PFSK-1 (cell line): Measurements from ENCODE around the gene PHACTR3.

Experiments
- FOXP2 ChIP-seq: optimal IDR thresholded peaks from 2 replicates; pipeline ENCODE3; 2011; ENCODE audit warnings: borderline replicate concordance, control low read depth, inconsistent platforms; ENCODE audit not compliant: insufficient read depth; ENCODE audit errors: extremely low read length, extremely low read depth
- POLR2AphosphoS5 ChIP-seq: IDR thresholded peaks from 2 replicates; pipeline ENCODE4 v1.6.1; 2012; ENCODE audit warnings: low read depth, mild to moderate bottlenecking, control low read depth, low read length, moderate library complexity
- REST ChIP-seq, 2 experiments: IDR thresholded peaks; 2 replicates each; pipeline versions ENCODE4 v1.6.1 to v1.8.0; 2011 to 2012; ENCODE audit warnings: low read depth in 2 of 2, low read length in 2 of 2, control low read depth in 1 of 2, inconsistent platforms in 1 of 2, mild to moderate bottlenecking in 1 of 2, moderate library complexity in 1 of 2; ENCODE audit not compliant: insufficient read depth in 1 of 2
- SIN3A ChIP-seq: IDR thresholded peaks from 2 replicates; pipeline ENCODE4 v1.6.1; 2012; ENCODE audit warnings: mild to moderate bottlenecking, low read length, moderate library complexity, borderline replicate concordance; ENCODE audit not compliant: insufficient read depth
- TAF1 ChIP-seq: IDR thresholded peaks from 2 replicates; pipeline ENCODE4 v1.6.1; 2012; ENCODE audit warnings: low read length, control low read depth, borderline replicate concordance; ENCODE audit not compliant: insufficient read depth

PHACTR3 gene

DNA sequence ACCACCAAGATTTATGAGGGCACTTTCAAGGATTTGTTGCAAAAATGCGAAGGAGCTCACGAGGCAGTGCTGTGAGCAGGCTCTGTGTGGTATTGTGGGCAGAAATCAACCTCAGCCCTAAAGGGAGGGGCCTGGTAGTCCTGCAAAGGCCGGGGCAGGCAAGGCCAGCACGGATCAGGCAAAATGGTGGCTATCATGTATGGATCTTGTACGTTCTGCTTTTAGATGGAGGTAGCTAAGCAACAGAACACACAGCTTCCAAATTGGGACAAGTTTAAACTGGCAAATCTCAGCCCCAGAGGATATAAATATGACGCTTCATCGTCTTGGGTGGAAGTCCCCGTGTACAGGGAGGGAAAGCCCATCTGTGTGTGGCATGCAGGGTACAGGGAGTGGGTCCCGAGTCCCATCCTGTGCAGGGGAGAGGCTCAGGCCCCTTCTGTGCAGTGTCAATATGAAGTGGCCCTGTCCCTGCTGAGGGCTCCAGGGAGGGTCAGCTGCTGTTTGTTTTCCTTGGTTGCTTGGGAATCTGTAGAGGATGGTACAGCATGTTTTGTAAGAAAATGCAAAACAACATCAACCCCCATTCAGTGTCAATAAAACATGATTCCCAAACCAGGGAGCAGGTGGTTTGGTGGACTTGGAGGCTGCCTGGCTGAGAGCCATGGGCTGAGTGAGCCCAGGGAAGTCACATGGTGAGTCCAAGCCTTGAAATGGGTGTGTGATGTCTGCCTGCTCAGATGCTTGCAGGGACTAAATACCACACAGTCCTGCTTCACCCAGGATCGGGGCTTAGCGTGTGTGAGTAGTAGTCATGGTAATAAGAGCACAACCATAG is 216.1 kb downstream of the PHACTR3 start:
- TF ChIP-seq TAF1 (no peak), FOXP2 (no peak), SIN3A (no peak), REST (IDR thresholded peaks at IDR 0.05; ENCODE audit: insufficient read depth in 1 of 2, low read depth in 2 of 2, low read length in 2 of 2) (no peak), POLR2AphosphoS5 (no peak)

GRCh38 chr20:59821201-59821600 is 216.9 kb downstream of the PHACTR3 start:
- no peak for TF ChIP-seq REST (IDR thresholded peaks at IDR 0.05; ENCODE audit: insufficient read depth in 1 of 2, low read depth in 2 of 2, low read length in 2 of 2)
- TF ChIP-seq SIN3A: no peak

GRCh38 chr20:59821788-59822187 is 217.4 kb downstream of the PHACTR3 start:
- no peak for TF ChIP-seq REST (IDR thresholded peaks at IDR 0.05; ENCODE audit: insufficient read depth in 1 of 2, low read depth in 2 of 2, low read length in 2 of 2)
- no peak for TF ChIP-seq SIN3A
- TF ChIP-seq FOXP2: no peak
- no peak for TF ChIP-seq POLR2AphosphoS5
- TF ChIP-seq TAF1: no peak

DNA sequence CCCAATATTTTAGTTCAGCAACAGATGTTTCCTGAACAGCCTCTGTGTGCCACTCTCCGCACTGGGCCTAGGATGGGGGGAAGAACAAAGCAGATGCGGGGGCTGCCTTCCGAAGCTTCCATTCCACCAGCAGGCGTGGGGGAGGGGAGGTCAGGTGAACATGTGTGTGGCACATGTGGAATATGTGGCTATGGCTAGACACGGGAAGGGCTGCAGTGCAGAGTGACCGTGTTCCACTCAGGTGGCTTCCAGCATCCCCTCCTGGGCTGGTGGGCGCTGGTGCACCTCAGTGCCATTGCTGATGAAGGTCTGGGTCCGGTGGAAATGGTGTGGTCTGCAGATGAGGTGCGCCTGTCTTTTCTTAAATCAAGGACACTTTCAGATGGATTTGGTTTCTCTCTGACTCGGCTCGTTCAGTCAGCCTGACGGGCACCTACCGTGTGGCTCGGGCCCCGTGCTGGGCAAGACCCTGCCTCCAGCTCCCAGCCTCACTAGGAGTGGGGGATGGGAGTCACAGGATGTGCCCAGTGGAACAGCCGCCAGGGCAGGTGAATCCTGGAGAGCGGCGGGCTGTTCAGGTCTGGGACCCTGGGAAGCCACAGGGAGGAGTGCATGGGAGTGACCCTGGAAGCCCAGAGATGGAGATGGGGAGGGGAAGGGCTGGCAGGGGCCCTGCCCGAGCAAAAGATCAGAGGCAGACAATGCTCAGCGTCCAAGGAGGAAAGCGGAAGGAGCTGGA is 218.1 kb downstream of the PHACTR3 start:
- TF ChIP-seq TAF1 (no peak), POLR2AphosphoS5 (no peak), SIN3A (no peak), FOXP2 (no peak), REST (IDR thresholded peaks at IDR 0.05; ENCODE audit: insufficient read depth in 1 of 2, low read depth in 2 of 2, low read length in 2 of 2) (no peak)
